HepG2 (cell line): ENCODE results near the gene KCTD6. TPM values are rescaled to one million over a fixed set of nuclear protein-coding genes. Genes with fewer than 3 reads are reported as not detected.

Experiments used
- ADNP ChIP-seq: sonication (generic); formaldehyde crosslinking; IDR thresholded peaks from 2 replicates; pipeline ENCODE4 v1.4.0; 2020; ENCODE audit warnings: missing genetic modification reagents
- ATF6 ChIP-seq: sonication (generic); formaldehyde crosslinking; conservative IDR thresholded peaks from 2 replicates; pipeline ENCODE4 v1.4.0; 2020; ENCODE audit warnings: missing genetic modification reagents
- GATAD1 ChIP-seq: IDR thresholded peaks from 2 replicates; pipeline ENCODE4 v1.6.1; 2016; ENCODE audit warnings: missing genetic modification reagents, missing compliant biosample characterization
- MED8 ChIP-seq: sonication (generic); formaldehyde crosslinking; IDR thresholded peaks from 2 replicates; pipeline ENCODE4 v1.8.1; 2023; ENCODE audit warnings: mild to moderate bottlenecking, missing genetic modification reagents; ENCODE audit not compliant: insufficient replicate concordance
- MYC ChIP-seq: sonication (generic); formaldehyde crosslinking; IDR thresholded peaks from 2 replicates; pipeline ENCODE4 v1.9.0; 2021; ENCODE audit warnings: missing genetic modification reagents, borderline replicate concordance
- NKX3-1 ChIP-seq: sonication (generic); formaldehyde crosslinking; IDR thresholded peaks from 2 replicates; pipeline ENCODE4 v1.5.0; 2020; ENCODE audit warnings: missing genetic modification reagents
- RELA ChIP-seq: sonication (generic); formaldehyde crosslinking; IDR thresholded peaks from 2 replicates; pipeline ENCODE4 v1.4.0; 2020; ENCODE audit warnings: missing genetic modification reagents
- TOPORS ChIP-seq: sonication (generic); formaldehyde crosslinking; IDR thresholded peaks from 2 replicates; pipeline ENCODE4 v1.8.0; 2023; ENCODE audit warnings: mild to moderate bottlenecking, missing genetic modification reagents
- ZBTB10 ChIP-seq: sonication (generic); formaldehyde crosslinking; IDR thresholded peaks from 2 replicates; pipeline ENCODE4 v1.4.0; 2020; ENCODE audit warnings: missing genetic modification reagents, borderline replicate concordance
- ZBTB34 ChIP-seq: sonication (generic); formaldehyde crosslinking; IDR thresholded peaks from 2 replicates; pipeline ENCODE4 v1.8.0; 2022; ENCODE audit warnings: mild to moderate bottlenecking, missing genetic modification reagents
- ZNF660 ChIP-seq: sonication (generic); formaldehyde crosslinking; IDR thresholded peaks from 2 replicates; pipeline ENCODE4 v1.5.1; 2020; ENCODE audit warnings: mild to moderate bottlenecking, low read depth, missing genetic modification reagents, borderline replicate concordance
- ZNF670 ChIP-seq: sonication (generic); formaldehyde crosslinking; IDR thresholded peaks from 2 replicates; pipeline ENCODE4 v1.8.0; 2022; ENCODE audit warnings: mild to moderate bottlenecking, missing genetic modification reagents, borderline replicate concordance
- polyA plus RNA-seq, 8 experiments: library from polyadenylated mRNA; depleted of rRNA in 3 of 8; stranded (reverse) in 7 of 8; unstranded in 1 of 8; fragments of >200 nt; fragmentation: Illumina TruSeq in 4 of 8; extraction: Trizol in 4 of 8; gene quantifications; 2 replicates each; pipeline versions ENCODE4 v1.2.1 to v1.2.3, GENCODE V29; 2011 to 2016; ENCODE audit warnings: low read depth in 4 of 8, missing spikeins in 1 of 8, mixed read lengths in 1 of 8; ENCODE audit not compliant: insufficient read depth in 1 of 8
- total RNA-seq, 5 experiments: library from RNA; depleted of rRNA; stranded (reverse); fragments of >200 nt; fragmentation: Illumina TruSeq; extraction: Trizol; gene quantifications; 2 replicates each; pipeline ENCODE4 v1.2.3, GENCODE V29; 2016; ENCODE audit warnings: low read depth in 1 of 5
- TF ChIP-seq, protein P1 (sequence below): sonication (generic); formaldehyde crosslinking; IDR thresholded peaks from one replicate; pipeline ENCODE4 v1.5.1; 2020; ENCODE audit warnings: mild to moderate bottlenecking, missing genetic modification reagents; ENCODE audit errors: not compliant biosample characterization

The KCTD6 gene
- total and polyA plus RNA-seq, 2 of the 13 experiments (the other 11 are each of a cell fraction or from before 2014, with no cell fraction given) = 13.4 to 14.2 TPM

- TF ChIP-seq GATAD1 (CRISPR knock-in tag) (peak; percentile 57), TOPORS (CRISPR knock-in tag) (no peak), ADNP (CRISPR knock-in tag) (no peak), NKX3-1 (peak; percentile 78; the same call in 1 of the 2 replicates), ZNF660 (CRISPR knock-in tag) (no peak), ZBTB10 (CRISPR knock-in tag) (peak; percentile 87; the same call in 1 of the 2 replicates), RELA (CRISPR knock-in tag) (no peak), ATF6 (CRISPR knock-in tag) (no peak), MYC (CRISPR knock-in tag) (peak; percentile 52; the same call in 1 of the 2 replicates), ZBTB34 (CRISPR knock-in tag) (peak; percentile 67), MED8 (CRISPR knock-in tag) (no peak), ZNF670 (no peak)
- TF ChIP-seq, protein P1, sequence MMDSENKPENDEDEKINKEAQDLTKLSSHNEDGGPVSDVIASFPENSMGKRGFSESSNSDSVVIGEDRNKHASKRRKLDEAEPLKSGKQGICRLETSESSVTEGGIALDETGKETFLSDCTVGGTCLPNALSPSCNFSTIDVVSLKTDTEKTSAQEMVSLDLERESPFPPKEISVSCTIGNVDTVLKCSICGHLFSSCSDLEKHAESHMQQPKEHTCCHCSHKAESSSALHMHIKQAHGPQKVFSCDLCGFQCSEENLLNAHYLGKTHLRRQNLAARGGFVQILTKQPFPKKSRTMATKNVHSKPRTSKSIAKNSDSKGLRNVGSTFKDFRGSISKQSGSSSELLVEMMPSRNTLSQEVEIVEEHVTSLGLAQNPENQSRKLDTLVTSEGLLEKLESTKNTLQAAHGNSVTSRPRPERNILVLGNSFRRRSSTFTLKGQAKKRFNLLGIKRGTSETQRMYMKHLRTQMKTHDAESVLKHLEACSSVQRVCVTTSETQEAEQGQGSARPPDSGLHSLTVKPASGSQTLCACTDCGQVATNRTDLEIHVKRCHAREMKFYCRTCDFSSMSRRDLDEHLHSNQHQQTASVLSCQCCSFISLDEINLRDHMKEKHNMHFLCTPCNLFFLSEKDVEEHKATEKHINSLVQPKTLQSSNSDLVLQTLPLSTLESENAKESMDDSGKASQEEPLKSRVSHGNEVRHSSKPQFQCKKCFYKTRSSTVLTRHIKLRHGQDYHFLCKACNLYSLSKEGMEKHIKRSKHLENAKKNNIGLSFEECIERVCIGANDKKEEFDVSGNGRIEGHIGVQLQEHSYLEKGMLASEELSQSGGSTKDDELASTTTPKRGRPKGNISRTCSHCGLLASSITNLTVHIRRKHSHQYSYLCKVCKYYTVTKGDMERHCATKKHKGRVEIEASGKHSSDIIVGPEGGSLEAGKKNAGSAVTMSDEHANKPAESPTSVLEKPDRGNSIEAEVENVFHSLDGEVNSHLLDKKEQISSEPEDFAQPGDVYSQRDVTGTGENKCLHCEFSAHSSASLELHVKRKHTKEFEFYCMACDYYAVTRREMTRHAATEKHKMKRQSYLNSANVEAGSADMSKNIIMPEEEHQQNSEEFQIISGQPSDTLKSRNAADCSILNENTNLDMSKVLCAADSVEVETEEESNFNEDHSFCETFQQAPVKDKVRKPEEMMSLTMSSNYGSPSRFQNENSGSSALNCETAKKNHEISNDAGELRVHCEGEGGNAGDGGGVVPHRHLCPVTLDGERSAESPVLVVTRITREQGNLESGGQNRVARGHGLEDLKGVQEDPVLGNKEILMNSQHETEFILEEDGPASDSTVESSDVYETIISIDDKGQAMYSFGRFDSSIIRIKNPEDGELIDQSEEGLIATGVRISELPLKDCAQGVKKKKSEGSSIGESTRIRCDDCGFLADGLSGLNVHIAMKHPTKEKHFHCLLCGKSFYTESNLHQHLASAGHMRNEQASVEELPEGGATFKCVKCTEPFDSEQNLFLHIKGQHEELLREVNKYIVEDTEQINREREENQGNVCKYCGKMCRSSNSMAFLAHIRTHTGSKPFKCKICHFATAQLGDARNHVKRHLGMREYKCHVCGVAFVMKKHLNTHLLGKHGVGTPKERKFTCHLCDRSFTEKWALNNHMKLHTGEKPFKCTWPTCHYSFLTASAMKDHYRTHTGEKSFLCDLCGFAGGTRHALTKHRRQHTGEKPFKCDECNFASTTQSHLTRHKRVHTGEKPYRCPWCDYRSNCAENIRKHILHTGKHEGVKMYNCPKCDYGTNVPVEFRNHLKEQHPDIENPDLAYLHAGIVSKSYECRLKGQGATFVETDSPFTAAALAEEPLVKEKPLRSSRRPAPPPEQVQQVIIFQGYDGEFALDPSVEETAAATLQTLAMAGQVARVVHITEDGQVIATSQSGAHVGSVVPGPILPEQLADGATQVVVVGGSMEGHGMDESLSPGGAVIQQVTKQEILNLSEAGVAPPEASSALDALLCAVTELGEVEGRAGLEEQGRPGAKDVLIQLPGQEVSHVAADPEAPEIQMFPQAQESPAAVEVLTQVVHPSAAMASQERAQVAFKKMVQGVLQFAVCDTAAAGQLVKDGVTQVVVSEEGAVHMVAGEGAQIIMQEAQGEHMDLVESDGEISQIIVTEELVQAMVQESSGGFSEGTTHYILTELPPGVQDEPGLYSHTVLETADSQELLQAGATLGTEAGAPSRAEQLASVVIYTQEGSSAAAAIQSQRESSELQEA = no peak
Observed at GRCh38 chr3:58471025-58471887, 20.6 kb upstream of the KCTD6 start (continued).
